ENCODE results near the gene TRPM1.

The TRPM1 gene

DNA sequence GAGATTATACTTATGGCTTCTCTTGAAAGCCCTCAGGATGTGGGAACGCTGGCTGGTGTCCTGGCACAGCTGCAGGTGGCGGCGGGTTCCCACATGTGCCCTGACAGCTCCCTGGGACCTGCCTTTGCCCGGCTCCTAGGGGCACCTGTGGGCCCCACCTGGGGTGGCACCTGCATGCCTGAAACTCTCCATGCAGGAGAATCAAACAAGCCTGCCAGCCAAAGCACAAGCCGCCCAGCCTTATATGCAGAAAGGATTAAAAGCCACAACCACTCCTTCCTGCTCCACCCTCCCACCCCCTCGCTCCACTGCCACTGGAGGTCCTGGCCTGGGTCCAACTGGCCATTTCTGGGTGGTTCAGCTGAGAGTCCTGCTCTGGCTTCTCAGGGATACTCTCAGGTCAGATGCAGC, 18.1 kb downstream of the TRPM1 start:
- no peak for ATAC-seq (replicated peaks)
- H3K27me3 Mint-ChIP-seq = no peaks in the 10 kb centered on the region

DNA sequence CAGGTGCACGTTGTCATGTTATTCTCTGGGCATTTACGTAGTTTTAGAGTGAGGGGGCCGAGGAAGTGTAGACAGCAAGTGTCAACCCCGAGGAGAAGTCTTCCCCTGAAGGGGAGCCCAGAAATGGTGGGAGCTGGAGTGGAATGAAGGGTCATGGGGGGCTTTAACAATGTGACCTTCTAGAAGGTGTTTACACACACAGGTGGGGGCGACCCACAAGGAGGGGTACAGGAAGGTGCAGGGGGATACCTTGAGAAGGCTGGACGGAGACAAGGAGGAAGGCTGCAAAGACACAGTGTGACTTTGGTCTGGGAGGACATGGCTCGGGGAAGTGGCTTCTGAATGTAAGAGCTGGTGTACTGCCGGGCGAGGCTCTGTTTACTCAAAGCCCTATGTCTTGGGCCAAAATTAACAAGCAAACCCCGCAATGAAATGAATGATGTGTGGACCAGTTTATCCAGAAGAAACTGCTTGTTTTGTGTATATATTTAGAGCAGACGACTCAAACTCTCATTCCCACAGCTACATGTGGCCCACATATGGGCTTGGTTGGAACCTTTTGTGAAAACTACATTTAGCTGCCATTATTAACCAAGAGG, 18.7 kb downstream of the TRPM1 start:
- H3K27ac Mint-ChIP-seq = no peak overlapping the region
- no peaks in the 10 kb centered on the region for H3K27me3 Mint-ChIP-seq

More for the DNA sequence above, 18.1 kb downstream of the TRPM1 start:
- DNase-seq = no peak
- Mint-ChIP-seq H3K27ac (no peak overlapping the region), H3K9me3 (peaks cover 0 to 4% of the 10 kb centered on the region in 2 donors), H3K4me3 (no peak overlapping the region), H3K36me3 (no peaks in the 10 kb centered on the region), H3K4me1 (peaks cover 20 to 26% of the 10 kb centered on the region in 2 donors)

GRCh38 chr15:31081588-31082250, 19.8 kb downstream of the TRPM1 start:
- H3K27me3 Mint-ChIP-seq = no peaks in the 10 kb centered on the region
- no peaks in the 10 kb centered on the region for H3K9me3 Mint-ChIP-seq
- peak overlapping the region in 1 of 2 donors; percentile 49 for H3K4me3 Mint-ChIP-seq
- DNase-seq (no peak), ATAC-seq (replicated peaks) (peak; percentile 17 to 33)
- peak overlapping the region; percentile 63 for H3K27ac Mint-ChIP-seq
- H3K4me1 Mint-ChIP-seq = peaks cover 27 to 36% of the 10 kb centered on the region in 2 donors
- no peaks in the 10 kb centered on the region for H3K36me3 Mint-ChIP-seq

More for the DNA sequence above, 18.7 kb downstream of the TRPM1 start:
- no peak for DNase-seq
- Mint-ChIP-seq H3K36me3 (no peaks in the 10 kb centered on the region), H3K4me1 (peaks cover 20 to 26% of the 10 kb centered on the region in 2 donors), H3K9me3 (peaks cover 0 to 4% of the 10 kb centered on the region in 2 donors), H3K4me3 (no peak overlapping the region)
- no peak for ATAC-seq (replicated peaks)

DNA sequence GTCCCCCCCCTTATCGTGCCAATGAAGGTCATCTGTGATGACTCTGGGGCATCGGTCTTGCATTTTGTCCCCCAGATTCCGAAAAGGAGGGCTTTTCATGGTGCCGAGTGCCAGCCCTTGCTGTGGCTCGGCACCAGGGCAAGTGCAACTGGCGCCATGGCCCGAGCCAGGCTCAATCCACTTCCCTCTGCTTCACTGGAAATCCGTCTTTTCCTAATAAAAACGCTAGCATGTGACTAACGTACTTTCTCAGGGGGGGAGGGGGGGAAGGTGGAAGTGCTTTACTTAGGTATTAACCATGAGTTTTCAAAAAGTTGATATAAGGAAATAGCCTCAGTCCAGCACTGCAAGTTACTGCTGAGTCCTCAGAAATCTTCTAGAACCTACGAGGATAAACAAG, 20.5 kb downstream of the TRPM1 start:
- DNase-seq (no peak), ATAC-seq (replicated peaks) (peak; percentile 9 to 32)
- no peaks in the 10 kb centered on the region for H3K27me3 Mint-ChIP-seq
- peaks cover 27 to 36% of the 10 kb centered on the region in 2 donors for H3K4me1 Mint-ChIP-seq
- H3K27ac Mint-ChIP-seq = no peak overlapping the region
- H3K4me3 Mint-ChIP-seq = peak overlapping the region; percentile 81 to 87
- H3K9me3 Mint-ChIP-seq = no peaks in the 10 kb centered on the region
- no peaks in the 10 kb centered on the region for H3K36me3 Mint-ChIP-seq

GRCh38 chr15:31080591-31081014, 20.9 kb downstream of the TRPM1 start:
- H3K4me1 Mint-ChIP-seq = peaks cover 27 to 36% of the 10 kb centered on the region in 2 donors
- H3K27me3 Mint-ChIP-seq = no peaks in the 10 kb centered on the region

GRCh38 chr15:31079519-31079918, 22.0 kb downstream of the TRPM1 start:
- DNase-seq = no peak
- no peaks in the 10 kb centered on the region for H3K9me3 Mint-ChIP-seq
- peaks cover 27 to 36% of the 10 kb centered on the region in 2 donors for H3K4me1 Mint-ChIP-seq
- no peaks in the 10 kb centered on the region for H3K36me3 Mint-ChIP-seq
- H3K4me3 Mint-ChIP-seq = peak overlapping the region in 1 of 2 donors; percentile 67
- H3K27me3 Mint-ChIP-seq = no peaks in the 10 kb centered on the region
- no peak for ATAC-seq (replicated peaks)
- H3K27ac Mint-ChIP-seq = no peak overlapping the region

More at GRCh38 chr15:31080591-31081014, 20.9 kb downstream of the TRPM1 start:
- DNase-seq (peak; percentile 9), ATAC-seq (replicated peaks) (peak; percentile 74 to 80)
- Mint-ChIP-seq H3K36me3 (no peaks in the 10 kb centered on the region), H3K9me3 (no peaks in the 10 kb centered on the region), H3K27ac (peak overlapping the region; percentile 76), H3K4me3 (peak overlapping the region; percentile 81 to 87)

DNA sequence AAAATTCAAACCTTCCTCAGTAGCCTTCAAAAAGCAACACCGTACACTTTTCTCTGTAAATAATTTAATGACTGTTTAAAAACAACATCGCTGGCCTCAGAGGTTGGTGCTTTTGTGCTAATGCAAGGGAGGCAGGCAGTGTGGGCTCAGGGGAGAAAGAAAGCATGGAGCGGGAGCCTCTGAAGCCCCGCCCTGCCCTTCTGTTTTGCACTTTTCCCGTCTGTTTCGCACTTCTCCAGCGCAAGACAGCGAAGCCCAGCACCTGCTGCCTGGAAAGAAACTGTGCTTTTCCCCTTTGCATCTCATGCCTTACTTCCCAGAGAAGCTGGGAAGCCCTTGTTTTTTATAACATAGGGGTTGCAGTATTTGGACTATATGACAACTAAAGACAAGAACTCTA, 23.1 kb downstream of the TRPM1 start:
- no peak for ATAC-seq (replicated peaks)
- no peaks in the 10 kb centered on the region for H3K36me3 Mint-ChIP-seq
- peaks cover 0 to 2% of the 10 kb centered on the region in 2 donors for H3K9me3 Mint-ChIP-seq
- peaks cover 27 to 36% of the 10 kb centered on the region in 2 donors for H3K4me1 Mint-ChIP-seq
- DNase-seq = no peak
- no peak overlapping the region for H3K4me3 Mint-ChIP-seq
- H3K27ac Mint-ChIP-seq = no peak overlapping the region
- H3K27me3 Mint-ChIP-seq = no peaks in the 10 kb centered on the region

GRCh38 chr15:31077941-31078340, 23.6 kb downstream of the TRPM1 start:
- DNase-seq = no peak
- no peak for ATAC-seq (replicated peaks)
- H3K36me3 Mint-ChIP-seq = no peaks in the 10 kb centered on the region
- H3K9me3 Mint-ChIP-seq = peaks cover 0 to 2% of the 10 kb centered on the region in 2 donors
- H3K4me3 Mint-ChIP-seq = no peak overlapping the region
- no peak overlapping the region for H3K27ac Mint-ChIP-seq
- peaks cover 23 to 33% of the 10 kb centered on the region in 2 donors for H3K4me1 Mint-ChIP-seq
- no peaks in the 10 kb centered on the region for H3K27me3 Mint-ChIP-seq

- no peaks in the 10 kb centered on the region for H3K27me3 Mint-ChIP-seq
- H3K4me1 Mint-ChIP-seq = peaks cover 19 to 27% of the 10 kb centered on the region in 2 donors
- ATAC-seq (replicated peaks) (peak in 1 of 2 donors; percentile 42), DNase-seq (no peak)
- H3K27ac Mint-ChIP-seq = no peak overlapping the region
- H3K4me3 Mint-ChIP-seq = no peak overlapping the region
- no peaks in the 10 kb centered on the region for H3K36me3 Mint-ChIP-seq
- peaks cover 0 to 2% of the 10 kb centered on the region in 2 donors for H3K9me3 Mint-ChIP-seq
Measured at GRCh38 chr15:31077181-31077580, 24.3 kb downstream of the TRPM1 start.

DNA sequence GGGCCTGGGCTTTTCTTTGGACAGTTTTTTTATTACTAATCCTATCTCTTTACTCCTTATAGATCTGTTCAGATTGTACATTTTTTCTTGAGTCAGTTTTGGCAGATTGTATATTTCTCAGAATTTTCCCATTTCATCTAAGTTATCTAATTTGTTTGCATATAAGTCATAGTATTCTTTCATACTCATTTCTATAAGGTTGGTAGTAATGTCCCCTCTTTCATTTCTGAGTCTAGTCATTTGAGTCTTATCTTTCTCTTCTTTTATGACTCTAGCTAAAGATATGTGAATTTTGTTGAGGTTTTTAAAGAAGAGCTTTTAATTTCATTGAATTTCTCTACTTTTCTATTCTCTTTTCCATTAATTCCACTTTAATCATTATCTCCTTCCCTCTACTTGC, 27.2 kb downstream of the TRPM1 start:
- H3K9me3 Mint-ChIP-seq = peaks cover 0 to 2% of the 10 kb centered on the region in 2 donors
- H3K4me3 Mint-ChIP-seq = no peak overlapping the region
- H3K36me3 Mint-ChIP-seq = no peaks in the 10 kb centered on the region
- peaks cover 10 to 17% of the 10 kb centered on the region in 2 donors for H3K4me1 Mint-ChIP-seq
- DNase-seq = no peak
- ATAC-seq (replicated peaks) = peak in 1 of 2 donors; percentile 36
- H3K27ac Mint-ChIP-seq = no peak overlapping the region
- no peaks in the 10 kb centered on the region for H3K27me3 Mint-ChIP-seq

GRCh38 chr15:31070867-31071266, 30.7 kb downstream of the TRPM1 start:
- H3K36me3 Mint-ChIP-seq = no peaks in the 10 kb centered on the region
- no peak for DNase-seq
- H3K27ac Mint-ChIP-seq = no peak overlapping the region
- peaks cover 0 to 2% of the 10 kb centered on the region in 2 donors for H3K9me3 Mint-ChIP-seq
- peaks cover 1 to 15% of the 10 kb centered on the region in 2 donors for H3K4me1 Mint-ChIP-seq
- no peak for ATAC-seq (replicated peaks)
- H3K27me3 Mint-ChIP-seq = no peaks in the 10 kb centered on the region
- no peak overlapping the region for H3K4me3 Mint-ChIP-seq

DNA sequence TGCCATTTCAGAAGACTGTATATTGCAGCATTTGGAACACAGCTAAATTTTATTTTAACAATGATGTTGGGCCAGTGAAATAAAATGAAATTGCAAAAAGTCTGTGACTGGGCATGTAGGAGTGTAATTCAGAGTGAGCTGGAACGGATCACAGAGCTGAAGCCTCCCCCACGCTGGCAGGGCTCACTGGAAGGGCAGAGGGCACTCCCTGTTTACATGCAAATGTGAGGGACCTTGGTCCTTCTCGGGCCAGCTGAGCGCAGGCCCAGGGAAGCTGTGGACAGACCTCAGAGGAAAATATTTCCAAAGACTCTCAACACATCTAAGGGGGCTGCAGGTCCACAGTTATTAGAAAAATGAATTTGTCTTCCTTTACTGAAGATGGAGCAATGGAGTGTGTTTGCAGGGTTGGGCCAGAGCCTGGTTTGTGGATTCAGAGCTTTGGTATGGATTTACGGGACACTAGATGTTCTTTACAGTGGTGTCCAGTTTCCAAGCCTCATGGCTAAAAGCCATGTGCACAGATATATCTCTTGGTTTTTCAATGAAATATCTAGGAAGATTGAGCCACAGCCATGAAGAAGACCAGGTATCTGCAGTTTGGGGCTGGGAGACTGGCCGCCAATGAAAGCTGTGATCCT, 32.0 kb downstream of the TRPM1 start:
- Mint-ChIP-seq H3K27ac (no peak overlapping the region), H3K4me3 (no peak overlapping the region), H3K9me3 (peaks cover 0 to 2% of the 10 kb centered on the region in 2 donors), H3K27me3 (no peaks in the 10 kb centered on the region), H3K4me1 (peaks cover 1 to 15% of the 10 kb centered on the region in 2 donors), H3K36me3 (no peaks in the 10 kb centered on the region)
- ATAC-seq (replicated peaks) = no peak
- no peak for DNase-seq

GRCh38 chr15:31067890-31068603, 33.5 kb downstream of the TRPM1 start:
- Mint-ChIP-seq H3K27ac (peak overlapping the region; percentile 17), H3K4me1 (peaks cover 1 to 15% of the 10 kb centered on the region in 2 donors), H3K9me3 (no peaks in the 10 kb centered on the region), H3K4me3 (no peak overlapping the region), H3K27me3 (no peaks in the 10 kb centered on the region), H3K36me3 (no peaks in the 10 kb centered on the region)
- no peak for DNase-seq
- ATAC-seq (replicated peaks) = no peak

GRCh38 chr15:31065824-31066223, 35.7 kb downstream of the TRPM1 start:
- Mint-ChIP-seq H3K27ac (no peak overlapping the region), H3K27me3 (no peaks in the 10 kb centered on the region), H3K36me3 (no peaks in the 10 kb centered on the region), H3K4me3 (no peak overlapping the region), H3K4me1 (peaks cover 11 to 16% of the 10 kb centered on the region in 2 donors), H3K9me3 (no peaks in the 10 kb centered on the region)
- ATAC-seq (replicated peaks) (no peak), DNase-seq (no peak)

Measured in stimulated activated naive B cell treated with anti-CD40 and anti-IgM and Interleukin-4, amounts not matched to agents 10 μg/mL and 1 μg/mL and 100 μg/mL, for 72 hours (primary cell).